ENCODE data around the gene FLVCR2. TPM values are rescaled to one million over a fixed set of nuclear protein-coding genes. Genes with fewer than 3 reads are reported as not detected.

The FLVCR2 gene
- total RNA-seq, 1 donor from 2014 or later = 0.79 TPM

DNA sequence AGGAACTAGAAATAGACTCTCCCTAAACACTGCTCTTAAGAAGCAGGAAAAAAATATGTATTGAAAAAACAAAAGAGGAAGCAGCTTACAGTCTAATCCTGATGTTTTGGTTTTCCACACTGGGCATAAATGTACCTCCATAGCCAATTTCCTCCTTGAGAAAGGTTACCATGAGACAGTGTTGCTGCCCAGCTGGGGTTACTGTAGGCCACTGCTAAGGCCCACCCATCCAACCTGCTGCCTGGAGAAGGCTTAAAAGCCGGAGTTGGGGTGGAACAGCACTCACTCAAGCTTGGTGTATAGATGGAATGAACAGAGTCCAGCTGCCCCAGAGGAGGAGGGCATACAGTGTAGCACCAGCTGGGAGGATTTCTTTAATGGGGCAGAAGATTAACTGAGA is 41.1 kb downstream of the FLVCR2 start:
- Histone ChIP-seq H3K36me3 (ENCODE audit: control insufficient read depth, insufficient read depth, low read length) (no peaks in the 10 kb centered on the region), H3K27me3 (ENCODE audit: control insufficient read depth, insufficient read depth, low read length) (no peaks in the 10 kb centered on the region), H3K4me3 (ENCODE audit: low read depth, low read length) (no peak overlapping the region)
- DNase-seq (ENCODE audit: low read depth) (no peak), FAIRE-seq (no peak)
- TF ChIP-seq, protein P1, sequence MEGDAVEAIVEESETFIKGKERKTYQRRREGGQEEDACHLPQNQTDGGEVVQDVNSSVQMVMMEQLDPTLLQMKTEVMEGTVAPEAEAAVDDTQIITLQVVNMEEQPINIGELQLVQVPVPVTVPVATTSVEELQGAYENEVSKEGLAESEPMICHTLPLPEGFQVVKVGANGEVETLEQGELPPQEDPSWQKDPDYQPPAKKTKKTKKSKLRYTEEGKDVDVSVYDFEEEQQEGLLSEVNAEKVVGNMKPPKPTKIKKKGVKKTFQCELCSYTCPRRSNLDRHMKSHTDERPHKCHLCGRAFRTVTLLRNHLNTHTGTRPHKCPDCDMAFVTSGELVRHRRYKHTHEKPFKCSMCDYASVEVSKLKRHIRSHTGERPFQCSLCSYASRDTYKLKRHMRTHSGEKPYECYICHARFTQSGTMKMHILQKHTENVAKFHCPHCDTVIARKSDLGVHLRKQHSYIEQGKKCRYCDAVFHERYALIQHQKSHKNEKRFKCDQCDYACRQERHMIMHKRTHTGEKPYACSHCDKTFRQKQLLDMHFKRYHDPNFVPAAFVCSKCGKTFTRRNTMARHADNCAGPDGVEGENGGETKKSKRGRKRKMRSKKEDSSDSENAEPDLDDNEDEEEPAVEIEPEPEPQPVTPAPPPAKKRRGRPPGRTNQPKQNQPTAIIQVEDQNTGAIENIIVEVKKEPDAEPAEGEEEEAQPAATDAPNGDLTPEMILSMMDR (IDR thresholded peaks at IDR 0.05; ENCODE audit: insufficient read depth, low read length, severe bottlenecking) = no peak

DNA sequence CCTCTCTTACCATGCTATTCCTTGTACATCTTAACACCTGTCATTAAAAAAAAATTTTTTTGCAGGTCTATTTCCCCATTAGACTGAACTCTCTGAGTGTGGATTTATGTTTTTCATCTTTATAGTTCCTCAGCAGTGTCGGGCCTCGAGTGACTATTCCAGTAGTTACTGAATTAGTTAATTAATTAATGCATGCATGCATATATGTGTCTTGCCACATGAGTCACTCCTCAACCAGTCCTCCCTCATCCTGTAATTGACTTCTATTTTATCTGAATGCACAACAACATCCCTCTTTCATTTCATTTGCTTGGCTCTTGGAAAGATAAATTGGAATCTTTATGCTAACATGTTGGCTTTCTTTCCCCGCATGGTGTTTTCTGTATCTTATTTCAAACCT is 46.6 kb downstream of the FLVCR2 start:
- no peak for FAIRE-seq

DNA sequence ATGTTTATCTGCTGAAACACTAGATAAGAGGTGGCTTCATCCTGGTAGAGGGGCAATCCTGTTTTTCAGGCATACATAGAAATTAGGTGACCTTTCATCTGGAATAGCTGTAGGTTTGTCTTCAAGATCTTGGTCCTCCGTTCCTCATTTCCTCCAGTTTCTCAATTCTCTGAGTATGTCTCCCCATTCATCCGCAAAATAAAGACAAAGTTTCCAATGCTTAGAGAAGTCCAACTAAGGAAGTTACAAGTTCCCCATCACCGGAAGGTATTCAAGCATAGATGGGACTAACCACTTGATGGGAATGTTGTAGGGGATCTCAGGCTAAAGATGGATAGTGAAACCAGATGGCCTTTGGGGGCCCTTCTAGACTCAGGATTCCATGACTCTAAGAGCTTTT is 48.0 kb downstream of the FLVCR2 start:
- H3K36me3 ChIP-seq (ENCODE audit: control insufficient read depth, insufficient read depth, low read length) = no peaks in the 10 kb centered on the region
- no peak overlapping the region for H3K4me3 ChIP-seq (ENCODE audit: low read depth, low read length)
- no peaks in the 10 kb centered on the region for H3K27me3 ChIP-seq (ENCODE audit: control insufficient read depth, insufficient read depth, low read length)
- TF ChIP-seq, protein P1 (IDR thresholded peaks at IDR 0.05; ENCODE audit: insufficient read depth, low read length, severe bottlenecking) = no peak
- FAIRE-seq (no peak), DNase-seq (ENCODE audit: low read depth) (no peak)

More for the DNA sequence above, 46.6 kb downstream of the FLVCR2 start:
- Histone ChIP-seq H3K36me3 (ENCODE audit: control insufficient read depth, insufficient read depth, low read length) (no peaks in the 10 kb centered on the region), H3K4me3 (ENCODE audit: low read depth, low read length) (no peak overlapping the region), H3K27me3 (ENCODE audit: control insufficient read depth, insufficient read depth, low read length) (no peaks in the 10 kb centered on the region)
- no peak for DNase-seq (ENCODE audit: low read depth)
- TF ChIP-seq, protein P1 (IDR thresholded peaks at IDR 0.05; ENCODE audit: insufficient read depth, low read length, severe bottlenecking) = no peak

DNA sequence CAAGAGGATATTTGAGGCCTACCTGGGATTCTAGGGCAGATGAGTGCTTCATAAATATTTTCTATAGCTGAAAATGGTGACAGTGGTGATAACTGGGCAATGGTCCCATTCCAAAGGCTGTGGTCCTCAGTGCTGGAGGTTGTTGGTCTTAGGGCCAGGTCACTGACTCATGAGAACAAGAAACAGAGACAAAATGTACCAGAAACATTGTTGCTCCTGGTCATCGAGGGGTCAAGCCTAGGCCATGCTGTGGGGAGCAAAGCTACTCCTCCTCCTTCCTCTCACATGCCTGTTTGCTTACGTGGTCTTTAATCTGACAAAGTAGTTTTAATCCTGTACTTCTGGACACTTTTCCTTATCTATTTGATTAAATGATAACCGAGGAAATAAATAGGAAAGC is 48.4 kb downstream of the FLVCR2 start:
- FAIRE-seq = no peak
- TF ChIP-seq, protein P1 (IDR thresholded peaks at IDR 0.05; ENCODE audit: insufficient read depth, low read length, severe bottlenecking) = no peak

DNA sequence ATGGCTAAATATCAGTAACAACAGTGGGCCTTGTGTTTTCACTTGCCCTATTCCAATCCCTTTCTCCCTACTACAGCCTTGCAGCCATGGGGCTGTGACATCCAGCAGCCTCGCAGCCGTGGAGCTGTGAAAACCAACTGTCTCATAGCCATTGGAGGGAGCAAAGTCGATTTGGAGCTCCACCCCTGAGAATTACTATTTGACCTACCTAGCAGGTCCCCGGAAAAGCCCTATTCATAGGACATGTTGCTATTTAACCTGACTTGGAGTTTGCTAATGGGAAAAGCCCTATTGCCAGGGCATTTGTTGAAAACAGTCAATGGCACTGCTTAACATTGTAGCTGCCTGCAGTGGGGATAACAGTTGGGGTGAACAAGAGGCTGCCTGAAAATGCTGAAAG is 49.0 kb downstream of the FLVCR2 start:
- H3K4me3 ChIP-seq (ENCODE audit: low read depth, low read length) = no peak overlapping the region
- TF ChIP-seq, protein P1 (IDR thresholded peaks at IDR 0.05; ENCODE audit: insufficient read depth, low read length, severe bottlenecking) = no peak
- DNase-seq (ENCODE audit: low read depth) (no peak), FAIRE-seq (no peak)
- no peaks in the 10 kb centered on the region for H3K27me3 ChIP-seq (ENCODE audit: control insufficient read depth, insufficient read depth, low read length)
- H3K36me3 ChIP-seq (ENCODE audit: control insufficient read depth, insufficient read depth, low read length) = no peaks in the 10 kb centered on the region

More for the DNA sequence above, 48.4 kb downstream of the FLVCR2 start:
- H3K36me3 ChIP-seq (ENCODE audit: control insufficient read depth, insufficient read depth, low read length) = no peaks in the 10 kb centered on the region
- H3K27me3 ChIP-seq (ENCODE audit: control insufficient read depth, insufficient read depth, low read length) = no peaks in the 10 kb centered on the region
- no peak overlapping the region for H3K4me3 ChIP-seq (ENCODE audit: low read depth, low read length)
- DNase-seq (ENCODE audit: low read depth) = no peak

DNA sequence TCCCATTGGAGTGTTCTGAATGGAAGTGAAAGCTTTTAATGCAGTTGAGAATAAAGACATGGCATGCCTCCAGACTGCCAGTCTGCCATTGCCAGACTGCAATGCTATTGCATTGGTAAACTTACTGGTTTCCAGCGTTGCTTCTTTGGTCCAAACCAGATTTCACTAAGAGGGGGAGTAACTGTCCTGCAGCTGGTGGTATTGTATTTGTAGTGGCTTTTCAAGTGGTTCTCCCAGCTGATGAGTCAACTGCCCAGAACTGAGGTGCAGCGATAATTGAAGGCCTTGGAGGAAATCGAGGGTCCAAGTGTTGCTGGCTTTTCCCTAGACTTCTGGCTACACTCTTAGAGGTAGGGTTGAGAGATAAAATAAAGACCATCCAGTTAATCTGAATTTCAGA is 50.4 kb downstream of the FLVCR2 start:
- no peak for DNase-seq (ENCODE audit: low read depth)
- H3K27me3 ChIP-seq (ENCODE audit: control insufficient read depth, insufficient read depth, low read length) = no peaks in the 10 kb centered on the region
- H3K36me3 ChIP-seq (ENCODE audit: control insufficient read depth, insufficient read depth, low read length) = no peaks in the 10 kb centered on the region
- no peak overlapping the region for H3K4me3 ChIP-seq (ENCODE audit: low read depth, low read length)
- FAIRE-seq = no peak
- TF ChIP-seq, protein P1 (IDR thresholded peaks at IDR 0.05; ENCODE audit: insufficient read depth, low read length, severe bottlenecking) = no peak

Measured in bronchial epithelial cell (primary cell).